Measurements from ENCODE around the gene ATP8B4.

DNA sequence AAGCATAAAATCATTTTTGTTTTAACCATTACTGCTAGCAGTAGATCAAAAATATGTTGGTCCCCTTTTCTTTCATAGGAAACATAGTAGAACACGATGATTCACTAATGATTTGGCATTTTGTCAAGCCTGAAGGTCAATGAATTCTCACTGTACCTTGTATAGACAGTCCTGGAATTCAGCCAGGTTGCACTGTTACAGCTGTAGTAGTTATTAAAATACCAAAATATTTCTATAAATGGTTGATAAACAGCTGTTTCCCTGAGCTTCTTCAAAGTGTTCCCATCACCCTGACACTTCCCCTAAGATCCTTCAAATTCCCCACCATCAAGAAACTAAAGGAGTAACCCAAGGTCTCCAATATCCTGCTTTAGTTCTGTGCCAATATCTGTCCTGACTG is 200.9 kb downstream of the ATP8B4 start:
- TF ChIP-seq, protein P1, sequence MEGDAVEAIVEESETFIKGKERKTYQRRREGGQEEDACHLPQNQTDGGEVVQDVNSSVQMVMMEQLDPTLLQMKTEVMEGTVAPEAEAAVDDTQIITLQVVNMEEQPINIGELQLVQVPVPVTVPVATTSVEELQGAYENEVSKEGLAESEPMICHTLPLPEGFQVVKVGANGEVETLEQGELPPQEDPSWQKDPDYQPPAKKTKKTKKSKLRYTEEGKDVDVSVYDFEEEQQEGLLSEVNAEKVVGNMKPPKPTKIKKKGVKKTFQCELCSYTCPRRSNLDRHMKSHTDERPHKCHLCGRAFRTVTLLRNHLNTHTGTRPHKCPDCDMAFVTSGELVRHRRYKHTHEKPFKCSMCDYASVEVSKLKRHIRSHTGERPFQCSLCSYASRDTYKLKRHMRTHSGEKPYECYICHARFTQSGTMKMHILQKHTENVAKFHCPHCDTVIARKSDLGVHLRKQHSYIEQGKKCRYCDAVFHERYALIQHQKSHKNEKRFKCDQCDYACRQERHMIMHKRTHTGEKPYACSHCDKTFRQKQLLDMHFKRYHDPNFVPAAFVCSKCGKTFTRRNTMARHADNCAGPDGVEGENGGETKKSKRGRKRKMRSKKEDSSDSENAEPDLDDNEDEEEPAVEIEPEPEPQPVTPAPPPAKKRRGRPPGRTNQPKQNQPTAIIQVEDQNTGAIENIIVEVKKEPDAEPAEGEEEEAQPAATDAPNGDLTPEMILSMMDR (IDR thresholded peaks at IDR 0.05) = no peak
- TF ChIP-seq POLR2A (IDR thresholded peaks at IDR 0.05) = no peak
